GM18861 (cell line): ENCODE measurements around the gene LPCAT2.

ENCODE experiments used
- ATAC-seq: cut with Tn5 transposase; IDR thresholded peaks from one replicate; pipeline ENCODE4 v1.9.1; 2021; ENCODE audit not compliant: unreplicated experiment

LPCAT2 gene

GRCh38 chr16:55501549-55502322, 7.1 kb upstream of the LPCAT2 start:
- ATAC-seq = no peak

GRCh38 chr16:55502801-55503366, 6.0 kb upstream of the LPCAT2 start:
- no peak for ATAC-seq

GRCh38 chr16:55503726-55504550, 4.9 kb upstream of the LPCAT2 start:
- ATAC-seq = no peak

GRCh38 chr16:55505333-55506015, 3.4 kb upstream of the LPCAT2 start:
- no peak for ATAC-seq

- no peak for ATAC-seq
Measured at GRCh38 chr16:55506083-55506482, 2.8 kb upstream of the LPCAT2 start.

GRCh38 chr16:55506708-55507107, 2.2 kb upstream of the LPCAT2 start:
- ATAC-seq = no peak

GRCh38 chr16:55508271-55508921, 476 bp upstream of the LPCAT2 start:
- no peak for ATAC-seq

- ATAC-seq = no peak
Measured at GRCh38 chr16:55510185-55510805, 1.4 kb downstream of the LPCAT2 start.

GRCh38 chr16:55512941-55513340, 4.1 kb downstream of the LPCAT2 start:
- ATAC-seq = no peak

- ATAC-seq = no peak
Measured at GRCh38 chr16:55513616-55514015, 4.7 kb downstream of the LPCAT2 start.

- ATAC-seq = no peak
Measured at GRCh38 chr16:55515111-55515510, 6.2 kb downstream of the LPCAT2 start.

GRCh38 chr16:55521792-55522191, 12.9 kb downstream of the LPCAT2 start:
- ATAC-seq = no peak

- no peak for ATAC-seq
Measured at GRCh38 chr16:55526441-55526840, 17.6 kb downstream of the LPCAT2 start.

GRCh38 chr16:55527885-55528284, 19.0 kb downstream of the LPCAT2 start:
- no peak for ATAC-seq

- ATAC-seq = no peak
Measured at GRCh38 chr16:55529018-55529417, 20.1 kb downstream of the LPCAT2 start.

- ATAC-seq = no peak
Measured at GRCh38 chr16:55530316-55530856, 21.5 kb downstream of the LPCAT2 start.

- no peak for ATAC-seq
Measured at GRCh38 chr16:55532227-55532626, 23.4 kb downstream of the LPCAT2 start.

- ATAC-seq = no peak
Measured at GRCh38 chr16:55534756-55535155, 25.9 kb downstream of the LPCAT2 start.

- no peak for ATAC-seq
Measured at GRCh38 chr16:55539049-55539448, 30.2 kb downstream of the LPCAT2 start.

- no peak for ATAC-seq
Measured at GRCh38 chr16:55539488-55539887, 30.6 kb downstream of the LPCAT2 start.
